SIG-M5 treated with dmso at 0.1 percent for 504 hours (cell line): ENCODE results near the gene PPP1R12C.

Experiments used
- DNase-seq: peaks from one replicate; lab custom pipeline; 2025; ENCODE audit not compliant: unreplicated experiment; lab: John Stamatoyannopoulos, UW

PPP1R12C gene

GRCh38 chr19:55091126-55091910, 26.1 kb downstream of the PPP1R12C start:
- DNase-seq, result no peak

- DNase-seq, result no peak
Measured at GRCh38 chr19:55090564-55090963, 26.9 kb downstream of the PPP1R12C start.

- no peak for DNase-seq
Measured at GRCh38 chr19:55089342-55089944, 28.0 kb downstream of the PPP1R12C start.

GRCh38 chr19:55088543-55089341, 28.7 kb downstream of the PPP1R12C start:
- DNase-seq, result no peak

GRCh38 chr19:55088021-55088451, 29.4 kb downstream of the PPP1R12C start:
- no peak for DNase-seq

- DNase-seq, result no peak
Measured at GRCh38 chr19:55087542-55087901, 29.9 kb downstream of the PPP1R12C start.

- DNase-seq, result no peak
Measured at GRCh38 chr19:55086730-55087541, 30.5 kb downstream of the PPP1R12C start.

- DNase-seq, result no peak
Measured at GRCh38 chr19:55085923-55086715, 31.3 kb downstream of the PPP1R12C start.

GRCh38 chr19:55084416-55084815, 33.0 kb downstream of the PPP1R12C start:
- DNase-seq, result no peak

GRCh38 chr19:55083004-55083850, 34.2 kb downstream of the PPP1R12C start:
- no peak for DNase-seq

- no peak for DNase-seq
Measured at GRCh38 chr19:55082020-55082851, 35.2 kb downstream of the PPP1R12C start.

- no peak for DNase-seq
Measured at GRCh38 chr19:55081770-55082019, 35.7 kb downstream of the PPP1R12C start.

GRCh38 chr19:55080968-55081769, 36.3 kb downstream of the PPP1R12C start:
- DNase-seq, result peak; percentile 79

- peak; percentile 80 for DNase-seq
Measured at GRCh38 chr19:55080121-55080967, 37.1 kb downstream of the PPP1R12C start.

GRCh38 chr19:55079400-55080038, 37.9 kb downstream of the PPP1R12C start:
- DNase-seq, result no peak

- no peak for DNase-seq
Measured at GRCh38 chr19:55078996-55079395, 38.4 kb downstream of the PPP1R12C start.

- DNase-seq, result no peak
Measured at GRCh38 chr19:55077106-55077505, 40.3 kb downstream of the PPP1R12C start.
